Mucosa of descending colon (tissue), 3 donors: ENCODE measurements around the gene RNU5D-1. TPM values are rescaled to one million over a fixed set of nuclear protein-coding genes. Genes with fewer than 3 reads are reported as not detected.
"Not testable (repeated sequence)": the region's sequence is repeated elsewhere in the genome, so short reads cannot be mapped to it uniquely, and the experiment has no call there.

Experiments
- ATAC-seq: fragments of 200-7000 bp; cut with Tn5 transposase; one replicate; pipeline ENCODE4 v1.9.1; 2020; ENCODE audit warnings: mild to moderate bottlenecking, moderate library complexity
- DNase-seq, 3 donors: peaks; one replicate each; pipeline ENCODE4 v3.0.0-alpha.2; 2020
- H3K36me3 ChIP-seq: fragments of 200-600 bp; one replicate; pipeline ENCODE4 v1.8.0; 2021; ENCODE audit warnings: low read depth, mild to moderate bottlenecking
- H3K4me1 ChIP-seq: fragments of 200-600 bp; one replicate; pipeline ENCODE4 v1.8.0; 2021; ENCODE audit warnings: low read depth, mild to moderate bottlenecking
- H3K4me3 ChIP-seq: fragments of 200-600 bp; one replicate; pipeline ENCODE4 v1.8.0; 2021; ENCODE audit warnings: mild to moderate bottlenecking
- H3K9me3 ChIP-seq: fragments of 200-600 bp; one replicate; pipeline ENCODE4 v1.8.0; 2021; ENCODE audit warnings: mild to moderate bottlenecking
- intact Hi-C, 2 donors: fragments of 100-400 bp; cut with DNase I in 1 of 2; cut with micrococcal nuclease in 1 of 2; formaldehyde crosslinking; loops; one replicate each; pipeline versions ENCODE4 v1.11.0 to v1.11.1; 2022; cut with DNase I, micrococcal nuclease
- total RNA-seq, 3 donors: library from RNA; stranded (reverse); fragmentation: NEBNext Ultra II Directional in 2 of 3; extraction: Animal tissue kit (Norgen Biotek cat#: 25700) in 2 of 3; gene quantifications; one replicate each; pipeline versions ENCODE4 v1.2.1 to v1.2.4, GENCODE V29; 2021 to 2023
- TF ChIP-seq, protein P1 (sequence below): fragments of 200-600 bp; IDR thresholded peaks from one replicate; pipeline ENCODE4 v1.8.0; 2022; ENCODE audit warnings: antibody characterized with exemption, mild to moderate bottlenecking
- donor health status: DM: no; HTN: no; CAD: no; lungs with moderate emphysema.
- donor health status: DM: no; HTN: no; CAD: no.
- donor health status: DM: no; HTN: yes; CAD: no.

Gene RNU5D-1
- total RNA-seq, 3 donors from 2014 or later = 15.9 TPM; not detected in 2

DNA sequence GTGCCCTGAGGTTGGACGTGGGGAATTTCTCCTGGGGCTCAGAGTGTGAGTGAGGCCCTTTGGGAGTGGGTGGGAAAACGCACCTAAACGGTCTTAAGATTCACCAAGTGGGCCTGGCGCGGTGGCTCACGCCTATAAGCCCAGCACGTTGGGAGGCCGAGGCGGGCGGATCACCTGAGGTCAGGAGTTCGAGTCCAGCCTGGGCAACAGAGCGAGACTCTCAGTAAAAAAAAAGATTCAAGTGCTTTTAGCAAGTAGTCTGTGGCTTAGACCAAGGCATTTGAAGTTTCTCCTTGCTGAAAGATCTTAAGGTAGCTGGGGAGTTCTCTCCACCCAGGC lies 45.7 kb upstream of the RNU5D-1 start:
- intact Hi-C loops = no loop called here
- H3K4me3 ChIP-seq = no peak overlapping the region
- DNase-seq (no peak), ATAC-seq (no peak)
- no peaks in the 10 kb centered on the region for H3K9me3 ChIP-seq
- peaks cover 19% of the 10 kb centered on the region for H3K4me1 ChIP-seq
- no peaks in the 10 kb centered on the region for H3K36me3 ChIP-seq
- TF ChIP-seq, protein P1, sequence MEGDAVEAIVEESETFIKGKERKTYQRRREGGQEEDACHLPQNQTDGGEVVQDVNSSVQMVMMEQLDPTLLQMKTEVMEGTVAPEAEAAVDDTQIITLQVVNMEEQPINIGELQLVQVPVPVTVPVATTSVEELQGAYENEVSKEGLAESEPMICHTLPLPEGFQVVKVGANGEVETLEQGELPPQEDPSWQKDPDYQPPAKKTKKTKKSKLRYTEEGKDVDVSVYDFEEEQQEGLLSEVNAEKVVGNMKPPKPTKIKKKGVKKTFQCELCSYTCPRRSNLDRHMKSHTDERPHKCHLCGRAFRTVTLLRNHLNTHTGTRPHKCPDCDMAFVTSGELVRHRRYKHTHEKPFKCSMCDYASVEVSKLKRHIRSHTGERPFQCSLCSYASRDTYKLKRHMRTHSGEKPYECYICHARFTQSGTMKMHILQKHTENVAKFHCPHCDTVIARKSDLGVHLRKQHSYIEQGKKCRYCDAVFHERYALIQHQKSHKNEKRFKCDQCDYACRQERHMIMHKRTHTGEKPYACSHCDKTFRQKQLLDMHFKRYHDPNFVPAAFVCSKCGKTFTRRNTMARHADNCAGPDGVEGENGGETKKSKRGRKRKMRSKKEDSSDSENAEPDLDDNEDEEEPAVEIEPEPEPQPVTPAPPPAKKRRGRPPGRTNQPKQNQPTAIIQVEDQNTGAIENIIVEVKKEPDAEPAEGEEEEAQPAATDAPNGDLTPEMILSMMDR = no peak

DNA sequence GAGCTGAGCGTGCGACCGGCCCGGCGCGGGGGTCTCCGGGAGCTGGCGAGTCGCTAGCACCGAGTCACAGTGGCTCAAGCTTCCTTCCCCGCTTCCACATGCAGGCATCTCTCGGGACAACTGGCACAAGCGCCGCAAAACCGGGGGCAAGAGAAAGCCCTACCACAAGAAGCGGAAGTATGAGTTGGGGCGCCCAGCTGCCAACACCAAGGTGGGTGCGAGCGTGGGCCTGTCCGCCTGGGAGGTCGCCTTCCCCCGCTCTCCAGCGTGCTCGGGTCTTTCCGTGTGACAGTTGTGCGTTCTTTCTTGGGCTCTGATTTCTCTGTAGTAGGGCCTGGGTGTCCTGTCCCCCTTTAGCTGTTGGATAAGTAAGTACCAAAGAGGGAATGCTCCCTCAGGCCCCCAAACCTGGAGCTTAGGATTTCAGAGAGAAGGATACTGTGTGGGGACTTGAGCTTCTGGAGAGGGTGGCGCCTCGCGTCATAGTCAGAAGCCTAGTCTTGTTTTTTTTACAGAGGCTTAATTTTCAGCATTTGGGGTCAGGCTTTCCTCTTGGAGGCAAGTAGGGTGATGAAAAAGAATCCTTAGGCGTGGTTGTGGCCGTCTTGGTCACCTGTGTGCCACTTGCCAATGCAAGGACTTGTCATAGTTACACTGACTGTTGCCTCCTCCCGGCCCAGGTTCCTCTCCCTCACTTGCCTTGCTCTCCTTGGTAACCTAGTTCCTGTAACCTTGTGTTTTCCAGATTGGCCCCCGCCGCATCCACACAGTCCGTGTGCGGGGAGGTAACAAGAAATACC lies 45.2 kb upstream of the RNU5D-1 start:
- Histone ChIP-seq H3K4me3 (peak overlapping the region; percentile 88), H3K9me3 (no peaks in the 10 kb centered on the region), H3K4me1 (peaks cover 19% of the 10 kb centered on the region), H3K36me3 (no peaks in the 10 kb centered on the region)
- DNase-seq (peak in 2 of 3 donors; percentile 51 to 75), ATAC-seq (peak; percentile 44)
- TF ChIP-seq, protein P1 = no peak
- intact Hi-C loops = no loop called here

DNA sequence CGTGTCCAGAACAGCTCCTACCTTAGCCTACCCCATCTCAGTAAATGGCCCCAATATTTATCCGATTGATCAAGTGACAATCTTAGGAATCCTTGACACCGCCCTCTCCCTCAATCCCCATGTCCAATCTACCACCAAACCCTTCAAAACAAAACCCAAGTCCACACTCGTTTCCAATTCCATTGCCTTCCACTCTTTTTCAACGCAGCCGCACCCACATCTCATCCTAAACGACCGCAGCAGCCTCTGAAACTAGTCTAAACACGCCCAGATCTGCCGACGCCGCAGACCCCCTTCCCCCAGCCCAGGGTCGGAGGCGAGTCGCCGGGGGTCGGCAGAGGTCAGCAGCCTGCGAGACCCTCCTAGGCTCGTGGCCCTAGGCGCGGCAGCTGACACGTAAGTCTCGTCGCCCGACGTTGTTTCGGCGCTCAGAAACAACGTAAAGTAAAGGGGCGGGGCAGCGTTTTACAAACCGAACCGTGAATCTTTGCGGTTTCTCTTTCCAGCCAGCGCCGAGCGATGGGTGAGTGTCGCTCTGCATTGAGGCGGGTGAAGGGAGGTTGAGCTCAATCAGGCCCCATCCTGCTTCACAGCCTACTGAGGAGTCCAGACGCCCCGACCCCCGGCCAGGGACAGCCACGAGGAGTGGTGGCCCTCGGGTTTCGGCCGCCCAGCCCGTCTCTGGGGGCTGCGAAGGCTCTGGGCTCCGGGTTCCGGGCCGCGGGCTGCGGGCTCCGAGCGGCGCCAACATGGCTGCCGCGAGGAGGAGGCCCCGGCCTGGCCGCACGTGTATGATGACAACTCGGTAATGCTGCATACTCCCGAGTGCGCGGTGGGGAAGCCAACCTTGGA lies 44.3 kb upstream of the RNU5D-1 start, which contains the start of gene RPS8:
Gene RPS8 (plus strand): TSS at position 463 of the 852 bp plus-strand sequence. CDS start 57 bp downstream, at position 520.
- ATAC-seq = peak; percentile 94
- intact Hi-C loops = no loop called here
- peak; percentile 92 to 97 (median 93) for DNase-seq
- TF ChIP-seq, protein P1 = no peak
- Histone ChIP-seq H3K36me3 (no peaks in the 10 kb centered on the region), H3K9me3 (no peaks in the 10 kb centered on the region), H3K4me3 (peak within 1 kb of the TSS; percentile 88), H3K4me1 (peaks cover 19% of the 10 kb centered on the region)

DNA sequence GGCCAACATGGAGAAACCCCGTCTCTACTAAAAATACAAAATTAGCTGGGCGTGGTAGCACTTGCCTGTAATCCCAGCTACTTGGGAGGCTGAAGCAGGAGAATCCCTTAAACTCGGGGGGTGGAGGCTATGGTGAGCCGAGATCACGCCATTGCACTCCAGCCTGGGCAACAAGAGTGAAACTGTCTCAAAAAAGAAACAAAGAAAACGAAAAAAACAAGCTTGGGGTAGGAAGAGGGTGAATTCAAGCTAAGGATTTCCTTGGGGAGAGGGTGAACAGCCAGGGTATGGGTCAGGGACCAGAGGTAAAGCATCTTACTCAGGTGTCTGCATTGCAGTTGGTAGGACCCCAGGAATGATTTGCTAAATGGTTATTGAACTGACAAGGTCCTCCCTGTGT lies 35.5 kb upstream of the RNU5D-1 start:
- ATAC-seq, H3K36me3 ChIP-seq, H3K4me1 ChIP-seq, H3K4me3 ChIP-seq, intact Hi-C loops, DNase-seq, H3K9me3 ChIP-seq: not testable (repeated sequence)

DNA sequence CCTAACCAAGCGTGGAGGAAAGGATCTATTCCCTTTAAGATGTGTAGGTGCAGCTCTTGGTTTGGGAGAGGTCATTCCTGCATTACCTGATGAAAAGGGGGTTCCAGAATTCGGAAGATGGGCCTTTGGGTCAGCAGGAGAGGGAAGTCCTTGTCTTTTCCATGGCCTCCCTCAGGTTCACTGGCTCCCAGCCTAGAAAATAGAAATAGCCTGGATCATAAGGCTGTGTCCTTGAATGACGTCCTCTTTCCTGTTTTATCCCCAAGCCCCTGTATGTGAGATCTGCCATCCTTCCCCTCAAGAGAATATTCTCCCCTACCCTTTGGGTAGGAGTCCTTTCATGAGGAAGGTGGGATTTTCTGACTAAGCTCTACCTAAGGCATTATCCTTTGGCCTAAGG lies 29.9 kb upstream of the RNU5D-1 start:
- intact Hi-C loops = no loop called here
- ATAC-seq (no peak), DNase-seq (no peak)
- Histone ChIP-seq H3K4me1 (no peaks in the 10 kb centered on the region), H3K9me3 (no peaks in the 10 kb centered on the region), H3K4me3 (no peak overlapping the region), H3K36me3 (no peaks in the 10 kb centered on the region)
- TF ChIP-seq, protein P1 = no peak

DNA sequence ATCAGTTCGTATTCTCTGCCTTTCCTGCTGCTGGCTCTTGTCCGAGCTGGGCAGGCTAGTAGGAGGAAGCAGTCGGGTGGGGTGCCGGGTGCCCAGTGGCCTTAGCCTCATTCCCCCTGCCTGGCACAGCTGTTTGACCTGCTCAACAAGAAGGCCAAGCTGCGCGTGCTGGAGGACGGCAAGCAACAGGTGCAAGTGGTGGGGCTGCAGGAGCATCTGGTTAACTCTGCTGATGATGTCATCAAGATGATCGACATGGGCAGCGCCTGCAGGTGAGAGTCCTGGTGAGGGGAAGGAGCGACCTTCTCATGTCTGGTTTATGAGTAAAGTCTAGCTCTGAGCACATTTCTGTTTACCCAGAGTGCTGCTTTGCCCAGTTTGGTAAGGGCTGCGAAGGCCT lies 28.1 kb upstream of the RNU5D-1 start:
- no peak overlapping the region for H3K4me3 ChIP-seq
- DNase-seq = no peak
- no peaks in the 10 kb centered on the region for H3K4me1 ChIP-seq
- intact Hi-C loops = no loop called here
- H3K9me3 ChIP-seq = no peaks in the 10 kb centered on the region
- TF ChIP-seq, protein P1 = no peak
- no peak for ATAC-seq
- H3K36me3 ChIP-seq = no peaks in the 10 kb centered on the region
